Femur (tissue), 1 donor: ENCODE results near the gene OSBPL7.

ENCODE experiments used
- DNase-seq: peaks from one replicate; pipeline ENCODE4 v3.0.0-alpha.2; 2017

The OSBPL7 gene

DNA sequence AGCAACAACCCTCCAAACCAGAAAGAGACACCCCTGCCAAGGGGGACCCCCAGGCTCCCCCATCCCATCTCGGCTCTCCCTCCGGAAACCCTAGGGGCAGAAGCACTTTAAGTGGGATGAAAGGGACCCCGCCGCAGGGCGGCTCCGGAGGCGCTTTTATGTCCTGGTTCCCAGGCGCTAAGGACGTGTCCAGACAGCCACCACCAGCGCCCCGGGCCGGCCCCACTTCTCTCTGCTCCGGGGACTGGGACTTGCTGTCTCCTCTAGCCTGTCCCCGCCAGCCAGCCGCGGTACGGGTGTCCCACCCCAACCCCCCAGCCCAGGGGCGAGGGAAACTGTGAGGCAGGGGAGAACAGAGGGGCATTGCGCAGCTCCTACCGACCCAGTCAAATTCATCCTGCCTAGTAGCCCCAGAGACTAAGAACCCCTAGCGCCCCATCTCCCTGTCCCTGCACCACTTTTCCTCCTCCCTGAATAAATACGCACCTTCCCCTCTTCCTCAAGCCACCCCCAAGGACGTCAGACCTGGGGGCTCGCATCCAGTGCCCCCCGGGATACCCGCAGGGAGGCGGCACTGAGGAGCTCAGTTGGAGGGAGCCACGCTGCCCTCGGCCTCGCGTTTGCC, 25.2 kb upstream of the OSBPL7 start:
- DNase-seq: no peak

DNA sequence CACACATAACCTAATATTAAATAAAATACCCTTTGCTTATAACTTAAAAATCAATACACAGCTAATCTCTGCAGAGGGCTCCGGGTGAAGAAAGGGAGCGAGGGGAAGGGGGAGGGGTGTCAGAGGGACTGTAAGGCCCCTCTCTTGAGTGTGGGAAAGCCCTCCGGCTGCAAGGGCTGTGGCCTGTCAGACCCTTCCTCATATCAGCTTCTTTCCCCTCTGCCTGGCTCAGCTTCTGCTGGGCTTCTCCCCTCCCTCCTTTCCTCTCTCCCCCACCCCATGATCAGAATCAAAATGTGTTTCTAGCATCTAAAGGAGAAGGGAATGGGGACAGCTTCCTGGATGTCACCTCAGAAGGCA, 24.1 kb upstream of the OSBPL7 start:
- DNase-seq: no peak

DNA sequence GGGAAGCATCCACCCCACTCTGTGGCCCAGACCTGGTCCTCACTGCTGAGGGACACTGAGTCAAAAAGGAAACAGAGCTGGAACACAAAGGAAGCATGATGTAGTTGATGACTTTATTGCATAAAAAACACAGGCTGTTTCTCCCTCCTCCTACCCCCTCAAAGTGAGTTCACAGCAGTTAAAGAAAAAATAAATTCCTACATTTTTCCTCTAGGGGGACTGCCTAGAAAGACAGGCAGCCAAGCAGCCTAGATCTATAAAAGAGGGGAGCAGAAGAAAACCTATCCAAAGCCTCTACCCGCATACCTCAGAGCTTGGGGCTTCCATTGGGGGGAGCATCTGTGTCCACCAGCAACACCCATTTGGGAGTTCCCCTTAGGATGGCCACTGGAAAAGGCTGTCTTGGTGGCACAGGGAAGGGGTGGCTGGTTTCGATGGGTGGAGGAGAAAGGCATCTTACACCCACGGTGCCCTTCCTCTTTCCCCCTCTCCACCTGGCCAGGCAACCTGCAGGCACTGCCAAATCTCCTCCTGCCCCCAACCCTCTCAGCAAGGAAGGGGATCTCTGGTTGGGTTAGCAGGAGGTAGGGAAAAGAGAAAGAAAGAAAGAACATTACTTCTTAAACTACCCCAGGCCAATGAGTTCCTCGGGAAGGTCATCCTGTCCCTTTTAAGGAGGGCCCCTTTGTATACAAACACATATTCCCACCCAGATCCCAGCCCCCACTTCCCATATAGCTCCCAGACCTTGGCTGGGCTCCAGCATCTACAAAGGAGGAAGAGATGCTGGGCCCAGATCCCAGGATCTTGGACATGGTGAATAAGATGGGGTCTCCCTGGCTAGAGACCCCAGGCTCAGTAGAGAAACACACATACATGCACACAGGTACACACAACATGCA, 23.5 kb upstream of the OSBPL7 start:
- DNase-seq: no peak

DNA sequence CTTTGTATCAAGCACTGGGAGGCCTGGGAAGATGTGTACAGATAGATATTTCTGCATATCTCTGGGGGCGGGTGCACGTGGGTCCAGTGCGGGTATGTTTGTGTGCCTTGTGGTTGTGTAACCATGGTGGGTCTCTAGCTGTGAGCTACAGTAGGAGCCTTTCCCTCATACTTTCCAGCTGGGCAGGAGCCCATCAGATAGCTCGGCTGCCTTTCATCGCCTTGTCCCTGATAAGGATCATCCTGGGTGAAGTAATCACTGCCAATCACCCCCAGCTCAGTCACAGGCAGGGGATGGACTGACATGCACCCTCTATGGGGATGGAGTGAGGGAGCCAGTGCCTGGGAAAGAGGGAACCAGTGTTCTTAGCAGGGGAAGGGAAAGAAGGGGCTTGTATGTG, 22.6 kb upstream of the OSBPL7 start:
- no peak for DNase-seq

DNA sequence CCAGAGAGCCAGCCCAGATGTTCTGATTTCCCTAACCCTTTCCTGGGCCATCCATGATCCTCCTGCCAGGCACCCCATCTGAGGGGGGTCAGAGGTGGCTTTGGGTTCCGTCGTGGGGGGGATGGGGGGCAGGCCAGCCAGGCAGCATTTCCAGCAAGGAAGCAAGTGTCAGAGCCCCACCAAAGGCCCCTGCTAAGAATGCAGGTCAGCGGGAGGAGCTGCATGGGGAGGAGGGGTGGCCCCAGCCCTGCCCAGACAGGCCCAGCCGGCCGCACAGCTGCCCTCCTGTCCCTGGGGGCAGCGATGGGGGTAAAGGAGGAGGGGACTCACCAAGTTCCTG, 21.8 kb upstream of the OSBPL7 start:
- DNase-seq: no peak

DNA sequence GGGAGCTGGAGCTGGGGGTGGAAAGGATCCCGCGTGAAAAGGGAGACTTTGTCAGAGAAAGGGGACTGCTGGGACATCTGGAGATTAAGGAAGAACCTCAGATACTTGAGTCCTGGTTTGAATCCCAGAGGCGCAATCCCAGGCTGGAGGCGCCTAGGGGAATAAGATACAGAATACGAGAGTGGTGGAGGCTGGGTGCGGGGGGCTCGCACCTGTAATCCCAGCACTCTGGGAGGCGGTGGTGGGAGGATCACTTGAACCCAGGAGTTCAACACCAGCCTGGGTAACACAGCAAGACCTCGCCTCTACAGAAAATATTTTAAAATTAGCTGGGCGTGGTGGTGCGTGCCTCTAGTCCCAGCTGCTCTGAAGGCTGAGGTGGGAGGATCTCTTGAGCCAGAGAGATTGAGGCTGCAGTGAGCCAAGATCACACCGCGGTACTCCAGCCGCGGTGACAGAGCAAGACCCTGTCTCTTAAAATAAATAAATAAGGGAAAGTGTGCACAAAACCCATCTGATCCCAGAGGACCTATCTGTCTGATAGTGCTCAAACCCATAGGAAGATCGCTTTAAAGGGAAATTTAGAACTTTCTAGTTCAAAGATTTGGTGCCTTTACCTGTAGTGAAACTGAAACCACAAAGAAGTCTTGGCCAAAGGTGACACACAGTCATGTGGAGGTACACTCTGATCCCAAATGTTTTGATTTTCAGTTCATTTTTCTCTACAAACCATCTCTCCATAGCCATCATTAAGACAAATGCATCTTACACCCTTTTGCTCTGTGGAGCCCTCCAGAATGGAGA, 20.1 kb upstream of the OSBPL7 start:
- no peak for DNase-seq

DNA sequence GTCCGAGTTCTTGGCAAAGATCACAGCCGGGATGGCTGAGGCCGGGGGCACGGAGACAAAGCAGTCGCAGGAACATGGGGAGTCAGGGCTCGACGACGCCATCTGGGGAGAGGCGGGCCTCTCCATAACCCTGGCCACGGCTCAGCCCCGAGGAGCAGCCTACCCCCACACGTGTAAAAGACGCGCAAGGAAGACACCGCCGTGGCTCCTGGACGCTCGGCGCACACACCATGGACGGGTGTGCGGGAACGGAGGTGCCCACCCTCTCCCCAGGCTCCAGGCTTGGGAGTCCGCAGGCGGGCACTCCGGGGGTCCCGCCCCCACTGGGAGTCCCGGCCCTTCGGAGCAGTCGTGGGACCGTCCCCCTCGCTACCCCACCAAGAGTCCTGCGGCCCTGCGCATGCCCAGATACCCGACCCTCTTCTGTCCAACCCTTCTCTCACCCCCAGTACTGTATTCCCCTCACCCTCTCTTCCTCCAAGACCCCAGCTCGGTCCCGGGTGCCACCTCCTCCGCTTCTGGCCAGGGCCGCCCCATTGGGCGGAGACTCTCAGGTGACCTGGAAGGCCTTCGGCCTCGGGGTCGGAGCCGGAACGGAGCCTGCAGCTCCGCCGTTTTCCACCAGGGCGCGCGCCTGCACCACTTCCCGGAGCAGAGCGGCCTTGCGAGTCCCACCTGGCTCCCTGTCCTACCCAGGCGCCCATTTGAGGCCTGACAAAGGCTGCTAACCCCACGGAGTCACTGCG, 19.3 kb upstream of the OSBPL7 start, which contains the start of gene SCRN2:
Gene SCRN2, minus strand, starts transcription at position 532 of the 746 bp plus-strand sequence. Its CDS starts 430 bp downstream, at position 102.
- peak; percentile 94 for DNase-seq

DNA sequence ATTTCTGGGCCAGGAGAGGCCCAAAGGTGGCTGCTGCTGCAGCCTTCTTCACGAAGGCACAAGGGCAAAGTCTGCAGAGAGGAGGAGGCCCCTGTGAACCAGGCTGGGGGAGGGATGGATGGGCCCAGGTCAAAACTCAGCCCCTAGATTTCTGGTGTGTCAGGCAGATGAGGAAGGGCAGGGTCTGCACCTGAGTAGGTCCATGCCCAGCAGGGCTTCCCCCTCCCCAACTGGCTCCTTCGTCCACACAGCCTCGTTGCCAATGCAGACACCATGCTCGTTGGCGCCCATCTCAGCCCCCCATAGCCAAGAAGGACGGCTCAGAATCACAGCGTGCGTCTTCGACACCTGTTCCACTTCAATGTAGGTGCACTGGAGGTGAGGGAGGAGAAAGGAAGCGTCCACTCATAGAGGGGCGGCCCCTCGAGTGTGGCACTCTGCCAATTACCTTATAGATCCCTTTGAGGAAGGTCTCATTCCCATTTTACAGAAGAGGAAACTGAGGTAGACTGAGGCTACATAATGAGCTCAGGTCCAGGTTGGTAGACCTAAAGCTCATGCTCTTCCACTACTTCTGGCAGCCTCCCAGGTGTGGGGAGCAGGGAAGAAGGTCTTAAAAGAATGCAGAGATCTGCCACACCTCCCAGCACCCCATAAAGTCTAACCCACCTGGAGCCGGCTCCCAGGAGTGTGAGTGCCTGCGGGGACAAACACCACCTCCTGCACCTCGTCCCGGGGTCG, 18.6 kb upstream of the OSBPL7 start:
- no peak for DNase-seq

DNA sequence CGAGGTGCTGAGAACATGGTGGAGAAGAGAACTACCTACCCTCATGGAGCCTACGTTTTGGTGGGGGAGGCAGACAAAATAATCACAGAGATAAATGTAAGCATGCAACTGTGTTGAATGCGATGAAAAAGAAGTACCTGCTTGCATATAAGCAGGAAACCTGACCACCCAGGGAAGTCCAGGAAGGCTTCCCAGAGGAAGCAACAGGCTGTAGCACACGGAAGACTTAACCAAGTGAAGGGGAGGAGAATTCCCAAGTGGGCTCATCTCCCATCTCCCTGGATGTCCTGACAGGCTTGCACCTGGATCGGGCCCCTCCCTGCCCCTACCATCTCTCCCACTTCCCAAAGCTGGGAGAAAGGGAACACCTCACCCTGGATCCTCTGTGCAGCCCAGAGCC, 17.5 kb upstream of the OSBPL7 start:
- DNase-seq: no peak

DNA sequence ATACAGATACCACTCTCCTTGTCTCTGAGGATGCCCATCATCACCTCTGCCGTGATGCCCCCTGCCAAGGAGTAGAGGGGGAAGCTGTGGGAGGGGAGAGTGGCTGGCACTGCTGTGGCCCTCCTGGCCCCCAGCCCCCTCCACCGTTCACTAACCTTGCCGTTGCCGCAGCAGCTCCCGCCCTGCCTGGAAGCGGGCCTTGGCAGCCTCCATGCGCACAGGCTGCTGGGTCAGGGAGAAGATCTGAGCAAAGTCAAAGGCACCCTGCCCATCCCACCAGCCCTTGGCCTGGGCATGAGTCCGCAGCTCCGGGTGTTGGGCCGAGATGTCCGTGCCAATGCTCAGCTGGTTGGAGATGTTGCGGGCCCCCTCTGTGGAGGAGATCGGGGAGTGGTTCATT, 17.0 kb upstream of the OSBPL7 start:
- no peak for DNase-seq

DNA sequence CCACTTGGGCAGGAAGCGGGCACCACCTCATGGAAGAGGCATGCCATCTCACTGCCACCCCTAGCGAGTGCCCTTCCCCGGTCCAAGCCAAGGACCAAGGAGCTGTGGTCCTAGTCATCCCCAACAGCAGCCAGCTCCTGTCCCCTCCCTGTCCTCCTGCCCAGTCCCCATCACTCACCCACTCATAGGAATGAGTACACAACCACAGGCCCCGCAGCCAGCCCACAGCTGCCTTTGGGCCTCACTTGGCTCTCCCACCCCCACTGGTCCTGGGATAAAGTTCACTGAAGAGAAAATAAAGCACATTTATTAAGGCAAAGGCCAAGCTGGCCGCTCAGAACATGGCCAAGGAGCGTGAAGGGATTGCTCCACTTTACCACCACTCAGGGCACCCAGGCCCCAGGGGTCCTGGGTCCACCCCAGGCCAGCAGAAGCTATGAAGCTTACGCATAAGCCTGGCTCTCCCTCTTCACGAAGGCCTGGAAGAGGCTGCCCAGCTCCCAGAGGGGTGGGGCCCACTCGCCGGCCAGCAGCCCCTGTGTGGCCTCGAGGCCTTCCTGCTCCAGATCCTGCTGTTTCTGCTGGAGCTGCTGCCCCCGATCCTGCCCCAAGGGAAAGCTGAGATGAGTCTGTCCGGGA, 15.9 kb upstream of the OSBPL7 start:
- DNase-seq: no peak

DNA sequence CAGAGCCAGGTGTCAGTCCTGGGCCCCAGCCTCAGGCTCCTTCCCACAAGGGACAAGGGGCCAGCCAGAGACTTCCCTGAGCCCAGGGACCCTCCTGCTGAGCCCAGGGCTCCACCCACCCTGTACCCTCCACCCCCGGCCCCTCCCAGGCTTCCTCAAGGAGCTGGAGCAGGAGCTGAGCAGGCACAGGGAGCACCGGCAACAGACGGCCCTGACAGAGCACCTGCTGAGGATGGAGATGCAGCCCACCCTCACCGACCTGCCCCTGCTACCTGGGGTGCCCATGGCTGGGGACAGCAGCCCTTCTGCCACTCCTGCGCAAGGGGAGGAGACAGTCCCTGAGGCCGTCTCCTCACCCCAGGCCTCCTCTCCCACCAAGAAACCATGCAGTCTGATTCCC, 15.0 kb upstream of the OSBPL7 start:
- DNase-seq: no peak

DNA sequence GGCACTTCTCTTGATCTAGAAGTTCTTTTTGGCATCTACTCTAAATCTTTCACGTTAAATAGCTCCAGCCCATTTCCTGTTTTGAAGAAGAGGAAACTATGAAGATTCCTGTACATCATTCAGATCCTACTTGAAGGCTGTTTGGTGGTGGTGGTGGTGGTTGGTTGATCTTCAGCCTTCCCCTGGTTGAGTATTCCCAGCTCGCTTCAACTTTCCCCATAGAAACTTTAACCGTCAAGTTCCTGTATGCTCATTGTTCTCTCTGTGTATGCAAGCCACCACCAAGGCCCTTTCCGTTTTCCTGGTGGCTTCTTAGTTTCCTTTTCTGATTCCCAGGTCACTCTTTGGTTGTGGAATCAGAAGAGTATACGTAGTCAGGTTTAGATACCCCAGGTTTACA, 13.2 kb upstream of the OSBPL7 start:
- no peak for DNase-seq

DNA sequence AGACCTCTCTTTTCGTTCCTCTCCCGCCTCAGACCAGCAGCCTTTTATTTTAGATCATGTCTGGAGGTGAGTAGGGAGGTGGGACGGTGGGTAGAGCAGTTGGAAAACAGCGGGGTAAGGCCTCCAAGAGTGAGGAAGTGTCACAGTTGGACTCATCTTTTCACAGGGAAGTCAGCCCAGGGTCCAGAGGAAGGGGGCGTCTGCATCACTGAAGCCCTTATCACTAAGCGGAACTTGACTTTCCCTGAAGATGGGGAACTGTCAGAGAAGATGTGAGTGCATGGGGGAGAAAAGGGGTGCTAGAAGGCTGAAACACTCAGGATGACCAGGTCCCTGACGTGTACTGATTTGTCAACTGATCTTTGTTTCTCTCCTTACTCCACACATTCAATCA, 10.3 kb upstream of the OSBPL7 start:
- DNase-seq: no peak

DNA sequence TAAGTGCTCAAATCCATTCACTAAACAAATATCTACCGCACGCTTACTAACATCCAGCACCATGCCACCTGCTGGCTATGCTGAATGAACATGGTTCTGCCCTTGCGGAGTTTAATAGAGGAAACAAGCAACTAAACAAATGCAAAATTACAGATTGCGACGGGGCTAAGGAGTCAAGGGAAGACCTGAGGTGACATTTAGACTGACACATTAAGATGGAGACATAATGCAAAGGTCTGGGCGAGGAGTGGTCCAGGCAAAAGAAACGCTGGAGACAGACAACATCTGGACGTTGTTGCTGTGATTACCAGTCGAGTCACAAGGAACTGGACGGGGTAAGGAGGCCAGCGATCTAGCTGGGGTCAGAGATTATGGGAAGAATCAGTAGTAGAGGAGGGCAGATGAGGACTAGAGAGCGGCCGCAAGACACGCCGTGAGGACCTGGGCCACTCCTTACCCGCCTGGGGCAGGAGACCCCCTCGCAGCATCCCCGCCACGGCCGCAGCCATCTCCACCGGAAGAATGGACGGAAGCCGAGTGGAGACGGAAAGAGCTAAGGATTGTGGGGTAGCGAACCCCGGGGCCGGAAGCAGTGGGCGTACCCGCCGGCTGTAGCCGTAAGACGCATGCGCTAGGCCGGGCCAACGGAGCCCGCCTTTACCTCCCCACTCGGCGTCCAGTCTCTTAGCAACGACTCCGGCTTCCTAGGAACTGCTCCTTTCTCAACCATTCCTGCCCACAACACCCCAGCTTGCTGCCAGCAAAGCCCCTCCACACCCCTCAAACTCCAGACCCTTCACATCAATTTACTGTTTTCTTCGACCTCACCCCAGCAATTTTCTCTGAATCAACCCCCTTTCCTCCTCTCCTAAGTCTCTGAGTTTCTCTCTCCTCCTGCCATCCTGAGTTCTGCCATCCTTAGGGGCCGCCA, 9.7 kb upstream of the OSBPL7 start, which contains the start of the genes LRRC46 and MRPL10:
Gene LRRC46, plus strand, starts transcription at position 668 of the 931 bp plus-strand sequence. CDS start 320 bp downstream, outside the sequence.
Gene MRPL10, minus strand, starts transcription at position 539 of the 931 bp plus-strand sequence. Its CDS starts 30 bp downstream, at position 509.
- peak; percentile 97 for DNase-seq

DNA sequence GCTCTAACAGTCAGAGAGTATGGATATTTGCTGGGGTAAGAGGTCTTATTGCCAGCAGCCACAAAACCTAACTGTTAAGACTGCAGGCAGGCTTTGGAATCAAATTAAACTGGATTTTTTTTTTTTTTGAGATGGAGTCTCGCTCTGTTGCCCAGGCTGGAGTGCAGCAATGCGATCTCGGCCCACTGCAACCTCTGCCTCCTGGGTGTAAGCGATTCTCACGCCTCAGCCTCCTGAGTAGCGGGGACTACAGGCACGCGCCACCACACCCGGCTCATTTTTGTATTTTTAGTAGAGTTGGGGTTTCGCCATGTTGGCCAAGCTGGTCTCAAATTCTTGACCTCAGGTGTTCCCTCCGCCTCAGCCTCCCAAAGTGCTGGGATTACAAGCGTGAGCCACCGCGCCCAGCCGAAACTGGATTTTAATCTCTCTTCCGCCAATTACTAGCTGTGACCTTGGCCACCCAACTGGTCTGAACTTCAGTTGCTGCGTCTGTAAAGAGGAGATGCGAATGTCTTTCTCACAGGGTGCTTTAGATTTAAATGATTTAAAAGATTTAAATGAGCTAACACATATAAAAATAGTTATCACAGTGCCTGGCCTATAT, 8.9 kb upstream of the OSBPL7 start:
- no peak for DNase-seq

DNA sequence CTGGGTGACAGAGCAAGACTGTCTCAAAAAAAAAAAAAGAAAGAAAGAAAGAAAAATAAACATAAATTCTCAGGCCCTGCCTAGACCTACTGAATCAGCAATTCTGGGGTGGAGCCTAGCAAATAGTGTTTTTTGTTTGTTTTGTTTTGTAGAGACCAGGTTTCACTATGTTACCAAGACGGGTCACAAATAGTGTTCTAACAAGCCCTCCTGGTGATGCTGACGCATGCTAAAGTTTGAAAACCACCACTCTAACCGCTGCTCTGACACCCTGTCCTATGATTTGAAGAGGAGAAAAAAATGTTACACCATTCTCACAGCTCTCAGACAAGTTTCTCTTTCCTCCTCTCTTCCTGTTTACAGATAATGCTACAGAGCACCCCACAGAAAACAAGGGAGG, 8.3 kb upstream of the OSBPL7 start:
- no peak for DNase-seq

DNA sequence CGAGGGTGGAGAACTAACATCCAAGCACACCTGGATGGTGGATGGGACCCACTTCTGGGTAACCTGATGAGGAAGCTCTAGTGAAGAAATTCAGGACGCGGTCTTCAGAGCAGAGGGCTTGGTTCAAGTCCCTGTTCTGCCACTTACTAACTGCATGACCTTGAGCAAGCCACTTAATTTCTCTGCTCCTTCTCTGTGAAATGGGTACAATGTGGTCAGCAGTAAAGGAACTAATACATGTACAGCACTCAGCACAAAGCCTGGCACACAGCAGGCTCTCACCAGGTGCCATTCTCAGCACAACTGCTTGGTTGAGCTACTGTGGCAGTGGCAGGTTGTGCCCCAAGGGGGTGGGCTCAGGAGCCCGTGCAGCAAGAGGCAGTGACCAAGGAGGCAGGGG, 1.9 kb upstream of the OSBPL7 start:
- DNase-seq: no peak

DNA sequence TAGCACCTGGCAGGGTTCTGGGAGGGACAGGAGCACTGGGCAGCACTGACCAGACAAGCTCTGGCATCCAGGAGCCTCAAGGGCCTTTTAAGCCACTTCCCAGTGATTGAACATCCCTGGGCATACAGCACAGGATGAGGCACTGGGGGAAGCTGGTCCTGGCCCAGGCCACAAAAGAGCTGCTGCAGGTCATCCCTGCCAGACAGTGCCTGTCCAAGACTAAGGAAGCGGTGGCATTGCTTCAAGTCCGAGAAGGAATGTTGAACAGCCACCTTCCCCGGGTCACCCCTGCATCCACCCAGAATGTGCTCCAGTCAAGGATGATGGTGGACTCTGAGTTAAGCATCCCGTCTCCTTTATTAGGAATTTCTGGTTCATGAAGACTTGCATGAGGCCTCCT, 1.2 kb upstream of the OSBPL7 start:
- DNase-seq: no peak

DNA sequence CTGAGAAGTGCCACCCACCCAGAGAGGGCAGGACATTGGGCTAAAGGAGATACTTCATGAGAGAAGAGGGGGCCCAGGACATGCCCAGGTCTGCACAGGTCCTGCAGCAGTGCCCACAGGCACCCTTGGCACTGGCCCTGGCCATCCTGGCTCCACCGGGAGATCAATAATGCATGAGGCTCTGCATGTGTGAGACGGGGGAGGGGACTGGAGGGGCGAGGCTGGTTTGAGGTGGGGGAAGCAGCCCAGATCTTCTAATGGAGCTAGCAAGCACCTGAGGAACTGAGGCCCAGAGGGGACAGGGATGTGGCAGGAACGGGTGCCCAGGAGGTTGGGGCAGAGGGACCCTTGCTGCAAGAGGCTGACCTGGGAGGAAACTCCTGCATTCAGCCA, 567 bp downstream of the OSBPL7 start:
- DNase-seq: no peak
